SK-N-SH (cell line): ENCODE data around the gene FGFRL1. TPM values are rescaled to one million over a fixed set of nuclear protein-coding genes. Genes with fewer than 3 reads are reported as not detected.

ENCODE experiments used
- CTCF ChIA-PET: fragments of 300-600, 350-600 bp; formaldehyde crosslinking; extraction: SDS; loops from one replicate; lab custom pipeline; 2021; lab: Yijun Ruan, JAX
- POLR2A ChIA-PET: fragments of 350-600 bp; sonication (Branson Sonifier 250); formaldehyde crosslinking; extraction: SDS; loops from one replicate; lab custom pipeline; 2020; ENCODE audit warnings: antibody characterized with exemption, inconsistent platforms; lab: Yijun Ruan, JAX
- DNase-seq: peaks from one replicate; pipeline ENCODE4 v3.0.0; 2012
- H2AFZ ChIP-seq: fragments of 200-600 bp; sonication (generic); 2 replicates; pipeline ENCODE4 v1.8.1; 2016; ENCODE audit warnings: antibody characterized with exemption, mild to moderate bottlenecking, low read depth
- H3F3A ChIP-seq: fragments of 200-600 bp; sonication (generic); replicated peaks from 2 replicates; pipeline ENCODE3; 2016; ENCODE audit warnings: antibody characterized with exemption, mild to moderate bottlenecking; ENCODE audit not compliant: insufficient read depth
- H3K27ac ChIP-seq, 2 experiments: fragments of 200-500 bp in 1 of 2; fragments of 200-600 bp in 1 of 2; sonication (Bioruptor generic) in 1 of 2; sonication (generic), shearing (Covaris generic) in 1 of 2; 2 replicates each; pipeline versions ENCODE4 v1.5.1 to v1.6.1; 2014 to 2016; ENCODE audit warnings: low read depth in 2 of 2, inconsistent platforms in 1 of 2, low read length in 1 of 2, mild to moderate bottlenecking in 1 of 2, mixed read lengths in 1 of 2
- H3K27me3 ChIP-seq: fragments of 200-600 bp; sonication (generic), shearing (Covaris generic); 2 replicates; pipeline ENCODE4 v1.6.1; 2016; ENCODE audit warnings: mixed run types; ENCODE audit not compliant: insufficient read depth
- H3K36me3 ChIP-seq, 2 experiments: fragments of 200-500 bp in 1 of 2; fragments of 200-600 bp in 1 of 2; sonication (Bioruptor generic) in 1 of 2; sonication (generic) in 1 of 2; replicated peaks in 1 of 2; 2 replicates each; pipeline versions ENCODE3 to v1.5.1; 2014 to 2016; ENCODE audit warnings: low read length in 1 of 2, mild to moderate bottlenecking in 1 of 2; ENCODE audit not compliant: insufficient read depth in 2 of 2, control insufficient read depth in 1 of 2
- H3K4me1 ChIP-seq, 2 experiments: fragments of 200-500 bp in 1 of 2; fragments of 200-600 bp in 1 of 2; sonication (Bioruptor generic) in 1 of 2; sonication (generic), shearing (Covaris generic) in 1 of 2; 2 replicates each; pipeline versions ENCODE4 v1.5.1 to v1.6.1; 2014 to 2016; ENCODE audit warnings: low read depth in 1 of 2, low read length in 1 of 2, mixed run types in 1 of 2; ENCODE audit not compliant: insufficient read depth in 2 of 2, control insufficient read depth in 1 of 2
- H3K4me2 ChIP-seq: fragments of 200-600 bp; sonication (generic), shearing (Covaris generic); 2 replicates; pipeline ENCODE4 v1.6.1; 2017; ENCODE audit warnings: mixed run types
- H3K4me3 ChIP-seq, 2 experiments: fragments of 200-500 bp in 1 of 2; fragments of 200-600 bp in 1 of 2; sonication (Bioruptor generic) in 1 of 2; sonication (generic), shearing (Covaris generic) in 1 of 2; 2 replicates each; pipeline versions ENCODE4 v1.5.1 to v1.8.1; 2014 to 2016; ENCODE audit warnings: low read depth in 2 of 2, inconsistent platforms in 1 of 2, low read length in 1 of 2, mild to moderate bottlenecking in 1 of 2, mixed read lengths in 1 of 2, moderate library complexity in 1 of 2
- H3K79me2 ChIP-seq: fragments of 200-600 bp; sonication (generic); 2 replicates; pipeline ENCODE4 v1.8.1; 2017; ENCODE audit warnings: mild to moderate bottlenecking; ENCODE audit not compliant: insufficient read depth
- H3K9ac ChIP-seq: fragments of 200-600 bp; sonication (generic); 2 replicates; pipeline ENCODE4 v1.6.1; 2017; ENCODE audit warnings: mixed run types
- H3K9me2 ChIP-seq: fragments of 200-600 bp; sonication (generic); 2 replicates; pipeline ENCODE4 v1.6.1; 2017; ENCODE audit warnings: mixed run types
- H3K9me3 ChIP-seq: fragments of 200-600 bp; sonication (generic); 2 replicates; pipeline ENCODE4 v1.6.1; 2017; ENCODE audit warnings: mixed run types, mild to moderate bottlenecking, moderate library complexity
- H4K20me1 ChIP-seq: fragments of 200-600 bp; sonication (generic); 2 replicates; pipeline ENCODE4 v1.6.1; 2017; ENCODE audit warnings: mild to moderate bottlenecking, mixed run types; ENCODE audit not compliant: insufficient read depth
- CHD2 ChIP-seq: fragments of 150-350 bp; IDR thresholded peaks from 2 replicates; pipeline ENCODE4 v1.6.1; 2018; ENCODE audit warnings: low read length; ENCODE audit not compliant: partially characterized antibody
- ELF1 ChIP-seq: IDR thresholded peaks from 2 replicates; pipeline ENCODE4 v1.4.0; 2012
- EZH2phosphoT487 ChIP-seq: fragments of 200-600 bp; sonication (generic); IDR thresholded peaks from 2 replicates; pipeline ENCODE4 v1.6.1; 2017; ENCODE audit warnings: low read depth, mixed run types, mild to moderate bottlenecking, antibody characterized with exemption, moderate library complexity, borderline replicate concordance
- FOSL2 ChIP-seq: IDR thresholded peaks from 2 replicates; pipeline ENCODE4 v1.4.0; 2012; ENCODE audit warnings: low read depth, mild to moderate bottlenecking, moderate library complexity, borderline replicate concordance
- FOXJ3 ChIP-seq: sonication (generic); formaldehyde crosslinking; IDR thresholded peaks from 2 replicates; pipeline ENCODE4 v1.5.1; 2020; ENCODE audit warnings: mild to moderate bottlenecking, missing genetic modification reagents
- GATA2 ChIP-seq: sonication (generic); formaldehyde crosslinking; IDR thresholded peaks from 2 replicates; pipeline ENCODE4 v1.5.0; 2020; ENCODE audit warnings: mild to moderate bottlenecking, missing genetic modification reagents
- MXI1 ChIP-seq: IDR thresholded peaks from 2 replicates; pipeline ENCODE4 v1.6.1; 2012; ENCODE audit warnings: mild to moderate bottlenecking, low read depth, low read length, improper control_type of control experiment
- NFIC ChIP-seq: IDR thresholded peaks from 2 replicates; pipeline ENCODE4 v1.4.0; 2012; ENCODE audit warnings: borderline replicate concordance
- WGBS: methylation state at CpG from one replicate; pipeline ENCODE4 v1.1.6; 2017; ENCODE audit warnings: low lambda C conversion rate; 5-methylcytosine and 5-hydroxymethylcytosine counted together
- polyA plus RNA-seq, 3 experiments: library from polyadenylated mRNA; depleted of rRNA; stranded (reverse); fragments of >200 nt; gene quantifications; 2 replicates each; pipeline ENCODE4 v1.2.3, GENCODE V29; 2012
- TF ChIP-seq, protein P1 (sequence below): IDR thresholded peaks from 2 replicates; pipeline ENCODE4 v1.4.0; 2012; ENCODE audit warnings: low read depth, borderline replicate concordance
- TF ChIP-seq, protein P2 (sequence below): fragments of 150-350 bp; IDR thresholded peaks from 2 replicates; pipeline ENCODE4 v1.6.1; 2017; ENCODE audit warnings: antibody characterized with exemption, low read length, low read depth, borderline replicate concordance

FGFRL1 gene
- polyA plus RNA-seq, 1 of the 3 experiments (the other 2 are of a cell fraction): 22.5 TPM

DNA sequence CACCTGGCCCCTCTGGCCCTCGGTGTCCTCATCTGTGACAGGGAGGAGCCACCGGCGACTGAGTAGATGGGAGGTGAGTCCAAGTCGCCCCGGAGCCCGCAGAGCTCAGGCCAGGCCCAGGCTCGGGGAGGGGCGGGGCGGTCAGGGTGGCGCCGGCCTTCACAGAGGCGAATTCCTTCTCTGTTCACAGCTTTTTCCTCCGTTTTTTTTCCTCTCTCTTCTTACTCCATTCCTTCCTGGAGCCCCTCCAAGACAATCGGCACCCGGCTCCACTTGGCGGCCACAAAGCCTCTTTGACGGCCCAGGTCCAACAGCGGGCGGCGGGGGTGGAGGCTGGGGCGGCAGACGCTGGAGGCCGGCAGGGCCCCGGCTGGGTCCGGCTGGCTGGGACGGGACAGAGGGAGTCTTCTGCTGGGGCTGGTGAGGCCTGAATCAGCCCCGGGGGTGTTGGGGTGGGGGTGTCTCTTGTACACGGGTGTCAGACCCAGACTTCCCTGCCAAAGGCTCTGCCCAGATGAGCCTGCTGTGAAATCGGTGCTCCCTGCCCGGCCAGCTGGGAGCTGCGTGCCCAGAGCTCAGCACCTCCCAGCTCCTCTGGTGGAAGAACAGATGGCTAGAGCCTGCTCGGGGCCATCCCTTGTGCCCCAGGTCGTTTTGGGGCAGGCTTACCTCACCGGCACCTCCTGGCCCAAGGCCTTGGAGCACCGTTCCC, 22.6 kb downstream of the FGFRL1 start:
- Histone ChIP-seq H3K79me2 (no peaks in the 10 kb centered on the region), H3K4me2 (no peak overlapping the region), H4K20me1 (no peaks in the 10 kb centered on the region), H3K36me3 (no peaks in the 10 kb centered on the region), H3K27ac (no peak overlapping the region), H3K9me3 (no peaks in the 10 kb centered on the region), H3K27me3 (peaks cover 8% of the 10 kb centered on the region; the same call in 1 of the 2 replicates), H3K9me2 (no peaks in the 10 kb centered on the region), H3K4me1 (no peaks in the 10 kb centered on the region), H3K9ac (no peak overlapping the region), H3F3A (no peaks in the 10 kb centered on the region), H2AFZ (no peak overlapping the region), H3K4me3 (no peak overlapping the region)
- no peak for DNase-seq
- TF ChIP-seq MXI1: no peak
- TF ChIP-seq, protein P1, sequence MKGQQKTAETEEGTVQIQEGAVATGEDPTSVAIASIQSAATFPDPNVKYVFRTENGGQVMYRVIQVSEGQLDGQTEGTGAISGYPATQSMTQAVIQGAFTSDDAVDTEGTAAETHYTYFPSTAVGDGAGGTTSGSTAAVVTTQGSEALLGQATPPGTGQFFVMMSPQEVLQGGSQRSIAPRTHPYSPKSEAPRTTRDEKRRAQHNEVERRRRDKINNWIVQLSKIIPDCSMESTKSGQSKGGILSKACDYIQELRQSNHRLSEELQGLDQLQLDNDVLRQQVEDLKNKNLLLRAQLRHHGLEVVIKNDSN: no peak
- TF ChIP-seq FOSL2: no peak
- TF ChIP-seq CHD2: no peak
- no peak for TF ChIP-seq EZH2phosphoT487
- ChIA-PET POLR2A (no interaction called here), CTCF (interaction anchor here (1.2 to 1.8 kb wide), 3 partner anchors 17 to 595 kb away, joined by 3 to 4 read pairs (median 3); no protein-coding TSS in a partner anchor)
- WGBS: 77% methylated on average over 26 of the region's 35 CpGs

DNA sequence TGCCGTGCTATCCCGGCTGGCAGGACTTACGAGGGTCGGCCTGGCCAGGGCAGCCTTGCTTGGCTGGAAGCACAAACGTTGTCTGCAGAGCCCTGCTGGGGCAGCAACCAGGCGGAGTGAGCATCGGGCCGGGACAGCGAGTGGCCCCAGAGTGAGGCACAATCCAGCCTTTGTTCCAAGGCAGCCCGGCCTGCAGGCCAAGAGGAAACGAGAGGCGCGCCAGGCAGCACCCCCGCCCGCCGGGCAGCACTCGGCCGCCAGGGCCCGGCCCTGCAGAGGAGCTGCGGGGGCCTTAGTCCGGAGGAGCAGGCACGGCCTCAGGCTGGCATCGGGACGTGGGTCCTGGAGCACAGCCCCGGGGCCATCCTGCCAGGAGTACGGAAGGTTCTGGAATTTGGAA, 24.1 kb downstream of the FGFRL1 start:
- H3K4me1 ChIP-seq: no peaks in the 10 kb centered on the region
- CTCF ChIA-PET: no interaction called here
- H3K4me2 ChIP-seq: no peak overlapping the region
- POLR2A ChIA-PET: no interaction called here
- no peaks in the 10 kb centered on the region for H3K9me3 ChIP-seq
- H2AFZ ChIP-seq: no peak overlapping the region
- H3K9ac ChIP-seq: no peak overlapping the region
- no peak overlapping the region for H3K4me3 ChIP-seq
- no peak for DNase-seq
- H3K9me2 ChIP-seq: no peaks in the 10 kb centered on the region
- H3K79me2 ChIP-seq: no peaks in the 10 kb centered on the region
- H3K36me3 ChIP-seq: no peaks in the 10 kb centered on the region
- H3K27ac ChIP-seq: no peak overlapping the region
- peaks cover 8% of the 10 kb centered on the region; the same call in 1 of the 2 replicates for H3K27me3 ChIP-seq
- no peaks in the 10 kb centered on the region for H3F3A ChIP-seq
- 81% methylated on average over 10 of the region's 26 CpGs for WGBS
- no peaks in the 10 kb centered on the region for H4K20me1 ChIP-seq
- TF ChIP-seq NFIC (no peak), FOXJ3 (CRISPR knock-in tag) (no peak), ELF1 (no peak), GATA2 (CRISPR knock-in tag) (no peak)
- TF ChIP-seq, protein P1: no peak
- TF ChIP-seq, protein P2, sequence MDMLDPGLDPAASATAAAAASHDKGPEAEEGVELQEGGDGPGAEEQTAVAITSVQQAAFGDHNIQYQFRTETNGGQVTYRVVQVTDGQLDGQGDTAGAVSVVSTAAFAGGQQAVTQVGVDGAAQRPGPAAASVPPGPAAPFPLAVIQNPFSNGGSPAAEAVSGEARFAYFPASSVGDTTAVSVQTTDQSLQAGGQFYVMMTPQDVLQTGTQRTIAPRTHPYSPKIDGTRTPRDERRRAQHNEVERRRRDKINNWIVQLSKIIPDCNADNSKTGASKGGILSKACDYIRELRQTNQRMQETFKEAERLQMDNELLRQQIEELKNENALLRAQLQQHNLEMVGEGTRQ: no peak
- TF ChIP-seq, all 33 proteins: peak for 0
